HFF-Myc (cell line): ENCODE data around the gene SLC2A13.

ENCODE experiments used
- DNase-seq: peaks from one replicate; pipeline ENCODE4 v3.0.0-alpha.2; 2011; ENCODE audit warnings: low read depth; ENCODE audit errors: extremely low read depth
- H3K4me3 ChIP-seq: replicated peaks from 2 replicates; pipeline ENCODE4 v1.5.1; 2011; ENCODE audit warnings: low read depth, mild to moderate bottlenecking, control low read depth, low read length
- CTCF ChIP-seq: IDR thresholded peaks from 2 replicates; pipeline ENCODE4 v1.5.1; 2012; ENCODE audit warnings: mild to moderate bottlenecking, low read depth, low read length, control low read depth; ENCODE audit errors: missing control alignments

The SLC2A13 gene

GRCh38 chr12:39743655-39744054 lies 362.2 kb downstream of the SLC2A13 start:
- no peak for TF ChIP-seq CTCF
- no peak overlapping the region for H3K4me3 ChIP-seq
- DNase-seq, result no peak

GRCh38 chr12:39736406-39736805 lies 369.5 kb downstream of the SLC2A13 start:
- H3K4me3 ChIP-seq, result no peak overlapping the region
- DNase-seq, result no peak
- no peak for TF ChIP-seq CTCF

DNA sequence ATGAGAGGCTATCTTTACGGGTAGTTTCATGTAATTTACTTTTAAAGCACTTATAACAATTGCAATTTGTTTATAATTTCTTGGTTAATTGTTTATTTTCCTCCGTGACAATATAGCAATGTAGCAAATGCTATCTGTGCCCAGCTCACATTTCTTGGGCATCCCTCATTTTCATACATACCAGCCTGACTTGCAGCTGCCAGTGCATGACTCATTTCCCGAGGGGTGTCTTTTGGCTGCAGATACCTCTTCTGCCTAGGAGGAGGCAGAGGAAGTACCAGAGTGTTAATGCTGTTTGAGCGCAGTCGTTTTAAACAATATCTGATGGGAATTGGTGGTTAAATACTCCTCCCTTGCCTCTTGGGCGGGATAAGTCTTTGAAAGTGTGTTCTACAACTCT lies 382.1 kb downstream of the SLC2A13 start:
- peak; percentile 5 for DNase-seq
- no peak overlapping the region for H3K4me3 ChIP-seq
- no peak for TF ChIP-seq CTCF

DNA sequence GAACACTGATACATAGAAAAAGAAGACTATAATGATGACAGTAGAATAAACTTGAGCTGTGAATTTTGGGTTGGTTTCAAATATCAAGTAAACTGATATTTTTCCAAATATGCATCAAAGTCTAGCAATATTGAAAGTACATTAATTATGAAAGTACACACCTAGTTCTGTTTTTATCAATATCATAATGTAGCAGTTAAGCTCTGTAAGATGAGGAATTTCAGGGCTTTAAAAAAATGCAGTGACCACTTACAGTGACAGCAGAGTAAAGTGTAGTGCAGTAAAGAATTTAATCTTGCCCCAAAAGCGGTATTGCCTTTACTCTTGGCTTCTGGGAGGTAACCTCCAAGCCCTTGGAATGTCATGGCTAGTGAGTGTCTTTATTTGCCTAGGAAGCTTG lies 383.4 kb downstream of the SLC2A13 start:
- DNase-seq, result no peak
- H3K4me3 ChIP-seq, result no peak overlapping the region
- TF ChIP-seq CTCF, result no peak

GRCh38 chr12:39713552-39713951 lies 392.3 kb downstream of the SLC2A13 start:
- no peak for TF ChIP-seq CTCF
- no peak for DNase-seq

GRCh38 chr12:39712334-39712733 lies 393.5 kb downstream of the SLC2A13 start:
- no peak for DNase-seq
- no peak for TF ChIP-seq CTCF
- H3K4me3 ChIP-seq, result no peak overlapping the region

More at GRCh38 chr12:39713552-39713951, 392.3 kb downstream of the SLC2A13 start:
- no peak overlapping the region for H3K4me3 ChIP-seq
